ENCODE measurements around the gene BTBD3.

GRCh38 chr20:11970243-11970836 is 52.6 kb downstream of the BTBD3 start:
- no peak for TF ChIP-seq CTCF (IDR thresholded peaks at IDR 0.05; ENCODE audit: low read depth, low read length)
- TF ChIP-seq EZH2phosphoT487 (IDR thresholded peaks at IDR 0.05; ENCODE audit: low read depth) = no peak
